GF-D8 (cell line): ENCODE data around the gene KIF25.

Source experiments
- DNase-seq: peaks from one replicate; lab custom pipeline; 2025; lab: John Stamatoyannopoulos, UW

The KIF25 gene

GRCh38 chr6:168050881-168051586, 53.6 kb downstream of the KIF25 start:
- no peak for DNase-seq

- DNase-seq = no peak
Measured at GRCh38 chr6:168051648-168052047, 54.2 kb downstream of the KIF25 start.

- no peak for DNase-seq
Measured at GRCh38 chr6:168052291-168052891, 54.9 kb downstream of the KIF25 start.

- no peak for DNase-seq
Measured at GRCh38 chr6:168053086-168053956, 55.9 kb downstream of the KIF25 start.

GRCh38 chr6:168053957-168054471, 56.5 kb downstream of the KIF25 start:
- DNase-seq = no peak

GRCh38 chr6:168054765-168055560, 57.5 kb downstream of the KIF25 start:
- no peak for DNase-seq

GRCh38 chr6:168055696-168056489, 58.4 kb downstream of the KIF25 start:
- no peak for DNase-seq

GRCh38 chr6:168056892-168057527, 59.5 kb downstream of the KIF25 start:
- no peak for DNase-seq

- DNase-seq = no peak
Measured at GRCh38 chr6:168057836-168058235, 60.4 kb downstream of the KIF25 start.

GRCh38 chr6:168058691-168059551, 61.5 kb downstream of the KIF25 start:
- DNase-seq = no peak

- DNase-seq = no peak
Measured at GRCh38 chr6:168060521-168060931, 63.1 kb downstream of the KIF25 start.

GRCh38 chr6:168061269-168062210, 64.1 kb downstream of the KIF25 start:
- DNase-seq = no peak

- DNase-seq = no peak
Measured at GRCh38 chr6:168062346-168063289, 65.1 kb downstream of the KIF25 start.

- DNase-seq = no peak
Measured at GRCh38 chr6:168063431-168063830, 66.0 kb downstream of the KIF25 start.

GRCh38 chr6:168064226-168064807, 66.8 kb downstream of the KIF25 start:
- no peak for DNase-seq

GRCh38 chr6:168067081-168067759, 69.7 kb downstream of the KIF25 start:
- no peak for DNase-seq
